Stimulated activated CD8-positive, alpha-beta memory T cell treated with anti-CD3 and anti-CD28 coated beads, Interleukin-12 subunit alpha, Interleukin-12 subunit beta, amount 100 ng/mL, for 4 hours (primary cell): Measurements from ENCODE around the gene HNRNPA1L2.
"Not testable (repeated sequence)": the region's sequence is repeated elsewhere in the genome, so short reads cannot be mapped to it uniquely, and the experiment has no call there.

Experiments
- DNase-seq: peaks from one replicate; pipeline ENCODE4 v3.0.0-alpha.2; 2020; ENCODE audit warnings: low read depth

Gene HNRNPA1L2

DNA sequence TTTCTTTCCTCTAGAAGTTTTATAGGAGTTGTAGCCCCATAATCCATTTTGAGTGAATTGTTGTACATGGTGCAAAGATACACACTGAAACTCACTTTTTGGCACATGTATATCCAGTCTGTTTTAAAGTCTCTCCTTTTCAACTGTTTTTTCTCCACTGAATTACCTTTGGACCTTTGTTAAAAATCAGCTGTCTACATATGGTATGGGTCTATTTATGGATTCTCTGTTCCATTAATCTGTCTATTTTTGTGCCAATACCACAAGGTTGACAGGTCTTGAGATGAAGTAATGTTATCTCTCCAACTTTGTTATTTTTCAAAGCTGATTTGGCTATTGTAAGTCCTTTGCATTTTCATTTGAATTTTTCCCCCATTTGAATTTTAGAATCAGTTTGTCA, 4.7 kb downstream of the HNRNPA1L2 start:
- DNase-seq = no peak

DNA sequence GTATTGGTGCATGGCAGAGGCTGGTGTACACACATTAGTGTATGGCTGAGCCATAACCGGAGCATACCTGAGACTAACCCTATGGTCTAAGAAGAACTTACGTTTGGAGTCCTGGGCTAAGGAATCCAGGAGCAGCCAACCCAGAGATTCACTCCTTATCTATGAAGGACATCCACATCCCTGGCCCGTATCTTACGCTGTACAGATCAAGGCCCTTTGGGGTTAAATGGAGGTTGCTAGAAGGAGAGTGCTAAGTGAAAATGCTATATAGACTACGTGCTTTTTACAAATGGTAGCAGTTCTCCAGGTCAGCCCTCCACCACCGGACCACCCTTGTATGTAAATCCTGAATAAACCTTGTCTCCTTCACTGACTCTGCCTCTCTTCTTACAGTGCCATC, 8.5 kb downstream of the HNRNPA1L2 start:
- DNase-seq = no peak

DNA sequence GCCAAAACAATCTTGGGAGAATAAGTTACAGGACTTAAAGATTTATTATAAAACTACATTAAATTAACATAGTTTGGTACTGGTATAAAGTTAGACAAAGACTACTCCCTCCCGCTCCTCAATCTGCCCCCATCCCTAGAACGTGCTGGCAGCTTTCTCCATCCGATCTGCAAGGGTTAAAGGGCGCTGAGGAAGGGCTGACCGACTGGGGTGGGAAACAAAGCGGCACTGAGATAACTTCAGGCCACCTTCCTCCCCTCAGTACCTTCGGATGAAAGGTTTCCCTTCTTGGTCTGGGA, 9.6 kb downstream of the HNRNPA1L2 start:
- DNase-seq = no peak

DNA sequence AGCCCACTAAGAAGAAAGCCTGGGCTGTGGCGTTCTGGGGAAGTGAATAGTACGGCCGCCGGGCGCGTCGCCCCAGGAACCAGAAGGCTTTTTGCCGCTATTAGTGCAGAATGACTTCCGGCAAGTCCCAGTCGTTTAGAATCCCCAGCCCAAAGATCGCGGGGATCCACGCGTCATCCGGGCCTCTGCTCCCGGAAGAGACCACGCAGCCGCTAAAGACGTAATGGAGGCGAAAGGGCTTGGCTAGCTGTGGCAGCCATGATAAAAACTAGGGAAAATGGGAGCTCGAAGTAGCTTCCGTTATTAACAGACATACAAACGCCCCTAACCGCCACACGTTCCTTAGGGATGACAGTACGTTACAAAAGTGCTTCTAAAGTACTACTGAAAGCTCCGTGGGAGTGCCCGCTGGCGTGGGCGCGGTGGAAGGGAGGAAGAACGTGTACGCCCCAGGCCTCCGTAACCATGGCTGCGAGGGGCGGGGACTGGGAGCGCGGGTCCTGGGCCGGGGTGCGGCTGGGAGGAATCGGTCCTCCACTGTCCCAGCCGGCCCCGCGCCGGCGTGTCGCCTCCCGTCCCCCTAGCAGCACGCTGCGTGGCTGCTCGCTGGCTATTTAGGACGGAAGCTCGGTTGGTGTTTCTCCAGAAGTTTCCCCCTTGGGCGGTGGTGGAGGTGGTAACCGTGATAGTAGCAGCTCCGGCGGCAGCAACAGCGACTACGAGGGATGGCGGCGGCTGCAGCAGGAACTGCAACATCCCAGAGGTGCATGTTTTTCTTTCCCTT, 10.2 kb downstream of the HNRNPA1L2 start, which contains the start of gene SUGT1:
Gene SUGT1 (plus strand): TSS at position 641 of the 784 bp plus-strand sequence. CDS start 85 bp downstream, at position 726.
- peak; percentile 90 for DNase-seq

DNA sequence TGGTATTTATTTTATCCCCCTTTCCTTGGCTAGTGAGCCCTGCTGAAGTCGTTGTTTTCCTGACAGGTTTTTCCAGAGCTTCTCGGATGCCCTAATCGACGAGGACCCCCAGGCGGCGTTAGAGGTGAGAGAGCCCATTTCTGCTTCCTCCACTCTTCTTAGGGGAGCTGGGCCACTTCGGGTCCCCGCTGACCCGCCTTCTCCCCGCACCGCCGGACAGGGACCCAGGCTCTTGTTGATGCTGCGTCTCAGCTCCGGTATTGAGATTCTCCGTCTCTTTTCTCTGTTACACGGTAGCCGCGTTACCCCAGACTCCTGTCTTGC, 10.7 kb downstream of the HNRNPA1L2 start:
- no peak for DNase-seq

DNA sequence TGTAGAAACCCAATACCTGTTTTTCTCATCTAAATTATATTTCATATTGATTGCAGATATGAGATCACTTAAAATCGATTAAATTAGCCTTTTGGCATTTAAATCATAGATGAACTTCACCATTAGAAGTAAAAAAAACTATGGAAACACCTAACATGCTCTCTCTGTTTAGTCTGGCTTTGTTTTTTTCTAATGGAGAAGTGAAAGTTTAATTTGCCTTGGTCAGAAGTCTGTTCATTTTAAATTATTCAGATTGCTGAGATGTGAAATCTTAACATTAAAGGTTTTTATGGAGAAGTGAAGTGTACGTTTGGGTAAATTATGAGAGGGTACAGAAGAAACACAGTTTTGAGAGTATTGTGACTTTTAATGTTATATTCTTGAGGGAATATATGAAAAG, 17.1 kb downstream of the HNRNPA1L2 start:
- no peak for DNase-seq

DNA sequence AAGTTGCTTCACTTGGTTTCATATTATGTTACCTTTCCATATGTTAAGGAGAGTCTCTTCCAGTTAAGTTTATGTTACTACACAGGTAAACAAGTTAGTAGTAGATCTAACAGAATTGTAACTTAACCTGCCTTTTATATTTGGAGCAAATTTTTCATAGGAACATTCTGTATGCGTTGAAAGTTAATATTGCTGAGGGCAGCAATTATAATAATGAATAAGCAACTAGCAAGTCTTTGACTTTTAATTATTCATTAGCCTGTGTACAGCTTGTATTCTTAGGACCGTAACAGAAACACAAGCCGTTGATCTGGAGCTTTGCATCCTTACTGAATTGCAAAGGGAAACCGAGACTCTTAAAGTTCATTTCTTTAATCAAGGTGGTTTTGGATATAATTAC, 22.0 kb downstream of the HNRNPA1L2 start:
- DNase-seq = no peak

DNA sequence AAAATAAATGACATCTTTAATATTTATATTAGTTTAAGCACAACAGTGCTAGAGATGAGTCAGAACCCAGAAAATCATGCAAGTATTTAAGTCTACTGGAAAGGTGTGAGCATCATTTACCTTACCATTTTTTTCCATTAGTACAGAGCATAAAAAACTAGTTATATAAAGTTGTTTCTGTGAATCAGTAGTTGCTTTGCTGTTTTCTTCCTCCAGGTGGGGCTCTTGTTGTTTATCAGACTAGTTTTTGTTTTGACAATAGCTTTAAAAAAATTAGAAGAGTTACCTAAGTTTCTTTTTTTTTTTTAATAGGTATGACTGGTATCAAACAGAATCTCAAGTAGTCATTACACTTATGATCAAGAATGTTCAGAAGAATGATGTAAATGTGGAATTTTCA, 23.1 kb downstream of the HNRNPA1L2 start:
- DNase-seq = no peak

DNA sequence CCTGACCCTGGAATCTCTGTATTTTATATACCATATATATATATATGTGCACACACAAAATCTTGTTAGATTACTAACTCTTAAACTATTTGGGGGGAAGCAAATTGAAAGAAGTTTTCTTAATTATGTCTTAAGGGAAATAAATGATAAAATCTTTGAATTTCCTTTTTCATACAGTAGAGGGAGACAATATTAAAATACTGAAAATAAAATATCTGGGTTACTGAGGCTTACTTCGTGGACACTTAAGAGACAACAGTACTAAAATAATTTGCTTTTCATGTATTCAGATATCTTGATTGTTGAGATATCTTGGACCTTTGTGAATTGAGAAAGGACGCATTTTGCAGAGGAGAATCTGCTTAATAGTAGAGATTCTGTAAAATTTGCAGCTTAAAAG, 27.4 kb downstream of the HNRNPA1L2 start:
- no peak for DNase-seq

DNA sequence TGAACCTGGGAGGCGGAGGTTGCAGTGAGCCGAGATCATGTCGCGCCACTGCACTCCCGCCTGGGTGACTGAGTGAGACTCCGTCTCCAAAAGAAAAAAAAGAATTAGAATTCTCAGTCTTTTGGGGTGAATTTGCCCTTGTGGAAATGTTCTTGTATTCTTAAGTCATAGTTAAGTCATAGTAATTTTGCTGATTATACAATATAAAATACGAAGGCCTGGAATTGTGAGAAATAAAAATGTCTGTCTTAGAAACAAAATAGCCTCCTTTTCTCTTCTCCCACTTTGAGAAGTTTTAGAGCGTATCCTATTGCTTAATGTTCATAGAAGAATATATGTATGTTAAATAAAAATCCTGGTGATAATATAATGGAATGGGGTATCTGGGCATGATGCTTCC, 28.5 kb downstream of the HNRNPA1L2 start:
- no peak for DNase-seq

DNA sequence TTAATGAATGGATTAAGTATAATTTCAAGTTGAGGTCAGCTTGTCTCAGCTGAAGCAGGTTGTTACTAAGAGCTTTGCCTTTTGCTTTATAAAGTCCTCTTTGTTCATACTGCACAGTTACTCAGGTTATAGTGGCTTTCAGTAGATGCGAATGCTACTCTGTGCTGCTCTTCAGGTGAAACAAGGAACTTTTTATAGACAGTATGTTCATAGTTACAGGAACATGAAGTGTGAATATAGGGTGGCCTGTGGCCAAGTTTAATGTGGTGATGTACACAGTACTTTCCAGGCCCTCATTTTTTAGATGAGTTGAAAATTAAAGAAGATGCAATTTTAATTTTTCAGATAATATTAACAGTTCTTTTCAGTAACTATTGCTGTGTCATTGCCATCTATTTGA, 31.2 kb downstream of the HNRNPA1L2 start:
- DNase-seq = no peak

DNA sequence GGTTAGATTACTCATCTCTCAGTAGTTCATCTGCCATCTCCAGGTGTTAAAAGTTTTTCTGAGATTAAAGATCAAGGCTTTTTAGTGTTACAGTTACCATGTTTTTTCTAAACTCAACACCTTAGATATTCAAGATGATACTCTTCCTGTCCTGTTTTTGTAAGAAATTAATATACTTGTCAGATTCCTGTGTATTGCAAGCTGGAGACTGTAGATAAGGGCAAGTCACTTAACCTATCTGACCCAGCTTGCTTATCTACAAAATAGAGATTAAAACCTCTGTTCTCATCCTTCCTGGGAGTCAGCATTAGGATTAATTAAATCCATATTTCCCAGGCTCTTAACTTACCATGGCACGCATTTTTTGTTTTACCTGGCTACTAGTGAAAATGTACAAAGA, 35.6 kb downstream of the HNRNPA1L2 start:
- DNase-seq = no peak

DNA sequence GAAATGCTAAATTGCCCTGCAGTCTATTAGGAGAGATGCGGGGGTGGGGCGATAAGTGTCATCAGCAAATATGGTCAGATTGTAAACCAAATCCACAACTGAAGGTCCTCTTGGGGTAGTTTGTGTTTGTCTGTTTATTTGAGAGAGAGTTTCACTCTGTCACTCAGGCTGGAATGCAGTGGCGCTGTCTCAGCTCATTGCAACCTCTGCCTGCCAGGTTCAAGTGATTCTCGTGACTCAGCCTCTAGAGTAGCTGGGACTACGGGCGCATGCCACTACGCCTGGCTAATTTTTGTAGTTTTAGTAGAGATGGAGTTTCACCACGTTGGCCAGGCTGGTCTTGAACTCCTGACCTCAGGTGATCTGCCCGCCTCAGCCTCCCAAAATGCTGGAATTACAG, 43.6 kb downstream of the HNRNPA1L2 start:
- DNase-seq = not testable (repeated sequence)

DNA sequence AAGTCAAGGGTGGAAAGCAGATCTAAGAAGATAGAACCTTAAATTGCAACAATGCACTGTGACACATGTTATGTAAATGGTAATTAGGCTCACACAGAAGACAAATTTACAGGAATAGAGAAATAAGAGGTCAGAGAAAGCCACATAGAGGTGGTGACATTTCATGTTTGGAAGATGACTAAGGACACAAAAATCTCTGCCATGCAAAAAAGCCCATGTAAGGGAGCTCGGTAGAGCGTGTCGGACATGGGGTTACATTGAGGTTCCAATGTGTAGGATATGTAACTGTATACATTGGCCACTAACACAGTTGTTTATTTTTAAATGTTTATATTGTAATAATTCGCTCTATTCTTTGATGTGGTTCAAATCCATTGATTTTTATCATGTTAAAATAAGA, 44.1 kb downstream of the HNRNPA1L2 start:
- no peak for DNase-seq
